Activated CD4-positive, alpha-beta T cell treated with anti-CD3 and anti-CD28 coated beads for 4 hours (primary cell): ENCODE measurements around the gene PLD5.
"Not testable (repeated sequence)": the region's sequence is repeated elsewhere in the genome, so short reads cannot be mapped to it uniquely, and the experiment has no call there.

Experiments used
- DNase-seq, 2 donors: peaks; one replicate each; pipeline ENCODE4 v3.0.0-alpha.2; 2020

Gene PLD5

DNA sequence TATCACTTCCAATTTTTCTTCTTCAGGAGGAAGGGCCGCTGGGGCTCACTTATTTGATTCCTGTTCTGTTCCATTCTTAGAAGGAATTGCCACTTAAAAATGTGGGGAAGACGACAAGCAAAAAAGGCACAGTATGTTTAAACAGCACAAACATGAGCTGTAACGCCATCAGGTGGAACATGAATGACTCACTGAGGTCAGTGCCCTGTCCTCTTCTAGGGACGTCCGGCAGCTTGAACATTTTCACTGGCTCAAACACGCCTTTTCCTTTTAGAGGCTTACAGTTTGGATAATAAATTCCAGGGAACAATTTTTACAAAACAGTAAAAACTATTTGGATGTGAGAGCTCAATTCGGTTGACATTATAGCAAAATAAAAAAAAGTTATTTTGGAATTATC is 260.1 kb downstream of the PLD5 start:
- not testable (repeated sequence) for DNase-seq

DNA sequence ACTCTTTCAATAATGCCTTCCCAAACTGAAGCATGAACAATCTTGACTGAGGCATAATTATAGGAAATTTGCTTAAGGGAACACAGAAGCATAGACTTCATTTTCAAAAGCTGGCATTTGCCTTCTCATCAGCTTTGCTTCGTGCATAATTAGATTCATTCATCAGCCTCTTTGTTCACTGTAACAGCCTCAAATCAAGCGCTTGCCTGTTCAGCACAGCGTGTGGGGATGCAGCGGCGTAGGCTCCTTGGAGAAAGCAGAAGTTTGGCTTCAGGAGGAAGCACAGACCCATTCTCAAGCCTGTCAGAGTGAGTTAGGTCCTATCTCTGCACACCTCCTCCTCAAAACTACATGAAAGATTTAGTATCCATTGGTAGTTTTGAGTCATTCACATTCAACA is 279.2 kb downstream of the PLD5 start:
- DNase-seq: no peak

GRCh38 chr1:242243472-242243871 is 281.0 kb downstream of the PLD5 start:
- no peak for DNase-seq

- no peak for DNase-seq
These were observed 281.5 kb downstream of the PLD5 start for GRCh38 chr1:242242983-242243382.

- DNase-seq: no peak
These were observed 282.6 kb downstream of the PLD5 start for GRCh38 chr1:242241936-242242335.

- no peak for DNase-seq
These were observed 283.8 kb downstream of the PLD5 start for GRCh38 chr1:242240691-242241090.

- no peak for DNase-seq
These were observed 284.4 kb downstream of the PLD5 start for GRCh38 chr1:242240077-242240476.

GRCh38 chr1:242239398-242239797 is 285.1 kb downstream of the PLD5 start:
- DNase-seq: no peak

GRCh38 chr1:242237051-242237450 is 287.4 kb downstream of the PLD5 start:
- no peak for DNase-seq

DNA sequence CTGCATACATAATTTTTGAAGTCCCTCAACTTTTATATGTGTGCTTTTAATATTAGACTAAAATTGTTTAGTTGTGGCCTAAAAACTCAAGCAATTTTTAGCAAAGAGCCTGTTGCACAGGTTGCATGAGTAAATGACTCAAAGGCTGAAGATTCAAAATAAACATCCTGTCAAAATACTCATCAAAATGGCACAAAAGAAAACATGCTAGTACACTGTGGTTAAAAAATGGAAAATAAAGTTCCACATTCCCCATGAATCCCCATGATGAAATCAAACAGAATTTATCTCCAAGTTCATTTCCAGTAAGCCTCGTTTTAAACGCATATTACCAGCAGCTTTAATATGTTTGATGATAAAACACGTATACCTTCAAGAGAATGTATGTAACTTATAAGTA is 295.5 kb downstream of the PLD5 start:
- no peak for DNase-seq

- no peak for DNase-seq
These were observed 298.5 kb downstream of the PLD5 start for GRCh38 chr1:242225767-242226573.

- not testable (repeated sequence) for DNase-seq
These were observed 299.4 kb downstream of the PLD5 start for GRCh38 chr1:242224878-242225766.

DNA sequence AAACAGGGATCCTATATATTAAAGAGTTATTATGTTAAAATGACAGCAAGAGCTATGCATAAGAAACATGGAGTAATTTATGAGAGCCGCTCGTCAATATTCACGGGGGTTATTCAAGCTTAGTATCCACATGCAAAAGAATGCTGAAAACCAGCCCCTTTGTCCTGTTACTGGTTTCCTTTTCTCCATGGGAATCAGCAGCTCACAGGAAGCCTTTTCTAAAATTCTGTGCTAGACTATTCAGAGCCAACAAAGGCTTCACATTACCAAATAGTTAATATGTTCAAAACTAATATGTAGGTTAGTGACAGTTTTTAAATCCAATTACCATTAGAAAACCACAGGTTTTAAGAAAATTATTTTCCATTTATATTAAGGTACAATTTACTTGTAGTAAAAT is 300.0 kb downstream of the PLD5 start:
- no peak for DNase-seq

GRCh38 chr1:242219905-242220304 is 304.6 kb downstream of the PLD5 start:
- DNase-seq: no peak

GRCh38 chr1:242219298-242219901 is 305.1 kb downstream of the PLD5 start:
- DNase-seq: no peak

DNA sequence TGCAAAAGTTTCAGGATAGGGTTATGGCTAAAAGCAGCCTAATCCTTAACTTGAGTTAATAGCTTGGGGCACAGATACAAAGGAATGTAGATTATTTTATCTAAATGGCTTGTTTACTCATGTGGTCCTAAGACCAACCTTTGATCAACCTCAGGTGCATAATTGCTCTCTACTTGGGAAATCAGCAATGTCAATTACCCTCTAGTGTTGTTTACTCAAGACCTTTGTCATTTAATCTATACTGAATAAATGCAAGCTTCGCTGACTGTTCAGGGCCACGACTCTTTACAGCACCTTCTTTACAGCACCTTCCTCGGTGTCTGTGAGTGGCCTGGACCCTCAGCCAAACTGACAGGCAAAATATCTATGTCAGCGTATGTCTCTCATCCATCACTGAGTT is 308.1 kb downstream of the PLD5 start:
- no peak for DNase-seq

GRCh38 chr1:242214455-242214854 is 310.0 kb downstream of the PLD5 start:
- not testable (repeated sequence) for DNase-seq

- DNase-seq: not testable (repeated sequence)
These were observed 311.5 kb downstream of the PLD5 start for GRCh38 chr1:242212961-242213360.

DNA sequence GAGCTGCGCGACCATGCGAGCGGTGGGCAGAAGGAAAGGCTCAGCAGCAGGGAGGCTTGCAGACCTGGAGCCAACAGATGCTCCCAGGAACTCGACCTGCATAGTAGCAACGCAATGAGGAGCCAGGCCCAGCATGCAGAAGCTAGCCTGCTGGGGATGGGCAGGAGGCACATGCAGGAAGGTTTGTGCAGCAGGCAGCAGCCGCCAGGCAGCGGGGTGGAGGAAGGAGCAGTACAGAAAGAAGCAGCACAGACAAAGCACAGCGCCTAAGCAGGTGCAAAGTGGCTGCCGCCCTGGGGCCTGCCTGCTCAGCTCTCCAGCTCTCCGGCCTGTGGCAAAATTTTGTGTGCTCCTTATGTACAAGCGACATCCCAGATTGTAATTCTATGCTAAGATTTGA is 312.1 kb downstream of the PLD5 start:
- no peak for DNase-seq

DNA sequence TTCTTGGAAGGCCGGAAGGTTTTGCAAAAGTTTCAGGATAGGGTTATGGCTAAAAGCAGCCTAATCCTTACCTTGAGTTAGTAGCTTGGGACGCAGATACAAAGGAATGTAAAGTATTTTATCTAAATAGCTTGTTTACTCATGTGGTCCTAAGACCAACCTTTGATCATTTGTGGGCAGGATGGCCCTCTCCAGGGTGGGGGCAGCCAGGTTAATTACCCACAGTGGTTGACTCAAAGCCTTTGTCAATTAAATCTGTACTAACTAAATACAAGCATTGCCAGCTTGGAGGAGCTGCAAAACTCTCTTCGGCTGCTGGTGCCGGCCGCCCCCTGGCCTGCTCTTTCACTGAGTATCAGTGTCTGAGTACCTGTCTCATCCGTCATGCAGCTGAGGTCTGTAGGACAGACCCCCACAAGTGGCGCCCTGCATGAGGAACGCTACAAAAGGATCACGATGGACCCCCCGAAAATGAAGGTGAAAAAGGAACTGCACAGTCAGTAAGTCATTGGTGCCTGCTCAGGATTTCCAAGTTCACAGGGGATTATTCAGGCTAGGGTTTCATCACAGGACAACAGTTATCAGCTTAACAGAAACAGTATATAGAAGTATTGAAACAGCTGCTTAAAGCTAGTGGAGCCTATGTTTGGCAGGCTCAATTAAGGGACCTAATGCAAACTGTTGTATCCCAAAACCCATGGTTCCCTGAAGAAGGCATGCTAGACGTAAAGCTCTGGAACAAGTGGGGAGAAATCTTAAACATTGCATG is 313.1 kb downstream of the PLD5 start:
- no peak for DNase-seq

DNA sequence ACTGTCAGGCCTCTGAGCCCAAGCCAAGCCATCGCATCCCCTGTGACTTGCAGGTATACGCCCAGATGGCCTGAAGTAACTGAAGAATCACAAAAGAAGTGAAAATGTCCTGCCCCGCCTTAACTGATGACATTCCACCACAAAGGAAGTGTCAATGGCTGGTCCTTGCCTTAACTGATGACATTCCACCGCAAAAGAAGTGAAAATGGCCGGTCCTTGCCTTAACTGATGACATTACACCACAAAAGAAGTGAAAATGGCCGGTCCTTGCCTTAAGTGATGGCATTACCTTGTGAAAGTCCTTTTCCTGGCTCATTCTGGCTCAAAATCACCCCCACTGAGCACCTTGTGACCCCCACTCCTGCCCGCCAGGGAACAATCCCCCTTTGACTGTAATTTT is 314.2 kb downstream of the PLD5 start:
- not testable (repeated sequence) for DNase-seq

DNA sequence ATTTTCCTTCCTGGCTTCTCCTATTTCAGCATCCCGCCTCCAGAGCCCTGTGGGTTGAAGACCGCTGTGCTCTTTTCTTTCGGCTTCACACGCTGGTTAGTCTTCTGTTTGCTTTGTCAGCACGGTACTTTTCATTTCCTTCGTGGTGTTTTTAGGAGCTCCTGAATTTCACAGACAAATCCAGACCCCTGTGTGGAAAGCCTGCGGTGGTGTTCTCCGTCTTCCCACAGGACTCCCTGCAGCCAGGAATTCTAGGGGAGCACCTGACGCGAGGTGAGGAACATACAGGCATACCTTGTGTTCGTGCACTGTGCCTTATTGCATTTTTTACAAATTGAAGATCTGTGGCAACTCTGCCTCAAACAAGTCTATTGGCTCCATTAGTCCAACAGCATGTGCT is 315.4 kb downstream of the PLD5 start:
- no peak for DNase-seq

- no peak for DNase-seq
These were observed 316.5 kb downstream of the PLD5 start for GRCh38 chr1:242208021-242208420.
